Putamen (tissue), 1 donor: Measurements from ENCODE around the gene SUSD4.
"Not testable (repeated sequence)": the region's sequence is repeated elsewhere in the genome, so short reads cannot be mapped to it uniquely, and the experiment has no call there.

Experiments used
- DNase-seq: peaks from one replicate; pipeline ENCODE4 v3.0.0-alpha.2; 2016; ENCODE audit warnings: low spot score

The SUSD4 gene

DNA sequence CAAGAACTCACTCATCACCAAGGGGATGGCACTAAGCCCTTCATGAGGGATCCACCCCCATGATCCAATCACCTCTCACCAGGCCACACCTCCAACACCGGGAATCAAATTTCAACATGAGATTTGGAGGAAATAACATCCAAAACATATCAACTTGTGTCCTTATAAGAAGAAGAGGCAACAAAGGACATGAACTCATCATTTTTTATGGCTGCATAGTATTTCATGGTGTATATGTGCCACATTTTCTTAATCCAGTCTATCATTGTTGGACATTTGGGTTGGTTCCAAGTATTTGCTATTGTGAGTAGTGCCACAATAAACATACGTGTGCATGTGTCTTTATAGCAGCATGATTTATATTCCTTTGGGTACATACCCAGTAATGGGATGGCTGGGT is 112.6 kb downstream of the SUSD4 start:
- DNase-seq: not testable (repeated sequence)

DNA sequence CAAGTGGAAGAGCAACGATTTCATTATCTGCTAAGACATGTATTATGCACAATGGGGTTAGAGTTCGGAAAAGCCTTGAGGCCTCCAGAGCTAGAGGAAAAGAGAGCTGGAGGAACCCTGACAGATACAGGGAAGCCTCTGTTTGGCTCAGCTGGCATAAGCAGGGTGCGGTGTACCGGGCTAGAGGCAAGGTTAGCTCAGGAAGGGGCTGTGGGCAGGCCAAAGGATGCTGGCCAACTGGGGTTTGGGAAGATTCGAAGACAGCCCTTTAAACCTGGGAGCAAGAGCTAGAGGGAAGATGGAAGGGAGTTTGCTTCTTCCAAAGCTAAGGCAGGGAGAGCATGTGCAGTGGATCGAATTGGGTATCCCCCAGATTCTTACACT is 113.4 kb downstream of the SUSD4 start:
- no peak for DNase-seq

DNA sequence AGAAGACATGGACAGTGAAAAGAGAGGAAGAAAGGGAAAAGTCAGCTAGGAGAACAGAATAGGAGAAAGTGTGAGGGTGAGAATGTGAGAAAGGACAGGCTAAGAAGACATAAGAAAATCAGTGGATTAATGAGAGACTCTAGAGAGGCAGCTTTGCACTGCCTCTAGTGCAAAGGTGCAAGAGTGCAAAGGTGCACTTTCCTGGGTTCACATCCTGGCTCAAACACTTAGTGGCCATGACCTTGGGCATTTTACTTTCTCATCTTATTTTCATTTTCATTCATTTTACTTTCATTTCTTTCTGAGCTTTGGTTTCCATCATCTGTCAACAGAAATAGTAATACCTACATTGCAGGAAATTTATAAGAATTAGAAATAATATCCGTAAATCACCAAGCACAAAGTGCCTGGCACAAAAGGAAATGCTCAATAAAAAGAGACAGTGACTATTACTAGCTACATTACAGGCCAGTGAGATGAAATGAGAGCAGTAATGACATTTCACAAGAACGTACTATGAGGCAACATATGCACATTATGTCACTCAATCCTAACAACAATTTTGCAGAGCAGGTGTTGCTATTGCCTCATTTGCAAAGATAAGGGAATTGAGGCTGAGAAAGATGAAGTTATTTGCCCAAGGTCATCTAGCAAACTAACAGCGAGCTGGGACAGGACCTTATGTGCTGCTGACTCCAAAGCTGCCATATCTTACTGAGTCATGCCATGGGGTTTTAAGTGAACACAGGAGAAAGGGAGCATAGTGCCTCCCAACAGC is 113.9 kb downstream of the SUSD4 start:
- DNase-seq: no peak

DNA sequence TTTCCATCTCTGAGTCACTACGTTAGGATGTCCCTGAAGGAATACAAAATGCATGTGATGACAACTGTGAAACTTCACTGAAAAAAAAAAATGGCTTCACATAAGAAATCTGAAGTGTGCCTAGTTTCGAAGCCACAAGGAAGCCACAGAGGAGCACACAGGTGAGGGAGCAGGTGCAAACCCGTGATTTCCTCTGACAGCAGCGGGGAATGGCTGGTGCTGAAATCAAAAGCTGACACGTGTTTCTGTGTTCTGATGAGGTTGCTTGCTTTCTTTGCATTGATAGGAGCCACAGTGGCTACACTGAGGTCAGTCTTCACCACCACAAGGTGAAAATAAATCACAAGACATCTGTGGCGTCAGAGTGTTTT is 115.2 kb downstream of the SUSD4 start:
- no peak for DNase-seq

DNA sequence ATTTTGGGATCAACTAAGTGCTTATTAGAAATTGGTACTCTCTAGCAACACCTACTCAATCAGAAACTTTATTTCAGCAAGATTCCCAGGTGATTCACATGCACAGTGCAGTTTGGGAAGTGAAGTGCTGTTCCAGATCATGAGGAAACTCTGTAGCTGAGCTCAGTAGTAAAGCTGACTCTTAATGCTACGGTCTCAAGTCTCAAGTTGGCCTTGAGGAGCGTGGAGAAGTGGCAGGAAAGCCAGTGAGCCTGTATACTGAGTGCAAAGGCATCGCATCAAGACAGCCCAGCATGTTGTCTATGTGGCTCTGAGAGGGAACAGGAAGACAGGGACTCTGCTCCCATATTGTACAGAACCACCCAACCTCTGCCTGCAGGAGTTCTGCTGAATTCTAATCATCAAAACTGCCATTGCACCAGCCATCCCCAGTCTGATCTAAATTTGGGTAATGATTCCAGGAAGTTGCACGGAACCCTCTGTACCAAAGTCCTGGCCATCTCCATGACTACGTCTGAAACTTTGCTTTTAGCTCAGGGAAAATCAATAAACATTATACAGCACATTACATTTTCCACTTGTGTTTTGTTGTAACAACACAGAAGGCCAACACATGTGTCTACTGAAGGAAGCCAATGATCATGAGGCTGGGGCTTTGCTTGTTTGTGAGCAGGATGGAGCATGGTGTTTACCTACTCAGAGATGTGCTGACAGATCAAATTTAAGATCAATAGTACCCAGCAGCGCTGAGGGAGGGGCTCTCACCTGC is 115.8 kb downstream of the SUSD4 start:
- no peak for DNase-seq

DNA sequence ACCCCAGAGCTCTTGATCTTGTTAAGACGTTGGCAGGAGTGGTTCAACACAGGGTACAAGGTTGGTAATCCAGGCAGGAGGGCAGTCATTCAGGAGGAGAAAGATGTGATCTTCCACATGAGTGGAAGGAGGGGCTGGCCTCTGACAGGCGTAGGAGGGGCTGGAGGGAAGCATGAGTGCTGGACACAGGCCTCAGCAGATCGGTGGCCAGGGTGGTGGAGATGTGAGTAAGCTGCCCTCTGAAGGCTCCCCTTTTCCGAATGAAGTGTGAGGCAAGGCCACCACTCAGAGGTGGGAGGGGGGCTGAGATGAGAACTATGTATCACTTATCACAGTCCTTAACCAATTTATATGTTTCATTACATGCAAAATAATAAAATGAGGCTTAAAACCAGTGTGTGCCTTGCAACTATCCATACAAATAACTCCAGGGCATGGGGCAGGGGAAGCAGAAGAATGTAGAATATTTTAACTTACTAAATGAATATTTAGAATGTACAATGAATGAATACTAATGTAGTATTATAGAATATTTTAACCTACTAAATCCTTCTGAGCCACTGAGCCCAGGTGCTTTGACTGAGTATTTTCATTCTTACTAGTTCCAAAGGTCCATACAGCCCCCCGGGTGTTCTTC is 117.4 kb downstream of the SUSD4 start:
- no peak for DNase-seq

DNA sequence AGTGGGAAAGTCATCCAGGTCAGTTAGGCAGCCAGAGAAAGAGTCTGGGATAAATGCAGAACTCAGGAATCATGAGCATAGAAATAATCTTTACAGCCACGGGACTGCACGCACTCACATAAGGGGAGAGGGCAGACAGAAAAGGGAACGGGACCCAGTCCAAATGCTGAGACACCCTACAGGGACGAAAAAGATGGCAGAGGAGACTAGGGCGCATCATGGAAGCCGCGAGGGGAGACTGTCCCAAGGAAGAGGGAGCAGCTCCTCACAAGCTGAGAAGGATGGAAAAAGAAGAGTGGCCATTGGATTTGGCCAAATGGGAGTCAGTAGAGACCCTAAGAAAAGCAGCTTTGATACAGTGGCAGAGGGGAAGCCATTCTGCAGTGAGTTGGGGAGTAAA is 118.0 kb downstream of the SUSD4 start:
- DNase-seq: no peak

DNA sequence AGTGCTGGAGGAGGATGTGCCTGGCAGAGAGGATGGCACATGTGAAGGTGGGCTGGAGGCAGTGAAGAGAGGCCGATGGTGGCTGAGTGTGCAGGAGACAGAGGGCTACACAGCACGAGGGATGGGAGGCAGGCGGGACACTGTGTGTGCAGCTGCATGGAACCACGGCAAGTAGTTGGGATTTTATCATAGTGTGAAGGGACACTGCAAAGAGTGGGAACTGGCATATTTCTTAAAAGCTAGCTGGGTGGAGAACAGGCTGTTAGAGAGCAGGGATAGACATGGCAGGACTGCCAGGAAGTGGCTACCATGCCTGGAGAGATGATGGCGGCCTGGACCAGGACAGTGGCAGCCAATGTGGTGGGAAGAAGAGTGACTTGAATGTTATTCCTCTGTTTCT is 118.6 kb downstream of the SUSD4 start:
- no peak for DNase-seq

DNA sequence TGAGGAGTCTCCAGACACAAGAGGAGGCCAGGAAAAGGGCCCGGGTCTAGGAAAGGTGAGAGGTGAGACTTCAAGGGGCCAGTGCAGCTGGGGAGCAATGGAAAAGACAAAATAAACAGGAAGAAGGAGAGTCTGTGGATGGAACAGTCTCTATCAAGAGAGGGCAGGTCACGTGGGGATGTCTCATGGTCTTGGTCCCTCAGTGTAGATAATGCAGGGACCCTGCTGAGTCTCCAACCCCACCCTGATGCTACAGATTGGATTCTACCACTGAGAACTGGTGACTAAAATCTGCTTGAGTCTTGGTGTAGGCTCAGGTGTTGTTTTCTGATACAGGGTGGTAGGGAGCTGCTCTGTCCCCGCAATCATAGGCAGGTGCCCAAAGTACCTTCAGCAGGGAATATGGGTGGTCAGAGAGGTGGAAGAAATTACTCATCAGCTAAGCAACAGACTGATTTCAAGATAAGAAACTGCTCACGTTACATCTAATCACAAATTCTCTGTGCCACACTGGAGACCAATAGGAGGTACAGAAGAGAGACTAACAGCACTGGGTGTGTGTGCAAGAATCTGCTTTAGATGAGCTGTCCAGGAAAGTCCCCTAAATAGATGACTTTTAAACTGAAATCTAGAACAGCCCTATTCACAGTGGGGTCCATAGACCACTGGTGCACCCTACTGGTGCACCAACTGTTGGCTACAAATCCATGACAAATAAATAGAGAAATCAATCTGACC is 119.4 kb downstream of the SUSD4 start:
- no peak for DNase-seq

DNA sequence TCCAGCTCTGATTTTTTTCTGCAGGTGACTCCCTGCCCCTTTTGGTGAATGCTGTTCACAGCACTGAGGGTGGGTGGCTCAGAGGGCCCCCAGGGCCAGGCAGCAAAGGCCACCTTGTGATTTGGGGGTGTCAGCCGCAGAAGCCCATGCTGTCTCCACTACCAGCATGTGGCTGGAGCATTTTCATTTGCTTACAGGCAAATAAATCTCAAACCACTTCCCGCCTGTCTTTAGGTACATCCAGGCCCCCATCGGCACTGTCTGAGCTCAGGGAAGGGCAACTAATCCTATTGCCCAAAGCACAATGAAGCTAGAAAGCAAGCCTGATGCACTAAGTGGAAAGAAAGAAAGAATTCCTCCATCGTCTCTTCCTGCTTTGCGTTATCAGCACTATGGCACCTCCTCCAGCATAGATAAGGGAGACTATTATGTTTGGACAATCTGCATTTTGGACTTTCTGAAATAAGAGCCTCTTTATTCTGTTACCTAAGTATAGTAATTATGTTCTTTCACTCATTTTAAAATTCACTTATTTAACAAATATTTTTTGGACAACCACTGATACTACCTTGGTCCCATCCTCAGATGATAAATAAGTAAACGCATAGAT is 120.4 kb downstream of the SUSD4 start:
- no peak for DNase-seq

DNA sequence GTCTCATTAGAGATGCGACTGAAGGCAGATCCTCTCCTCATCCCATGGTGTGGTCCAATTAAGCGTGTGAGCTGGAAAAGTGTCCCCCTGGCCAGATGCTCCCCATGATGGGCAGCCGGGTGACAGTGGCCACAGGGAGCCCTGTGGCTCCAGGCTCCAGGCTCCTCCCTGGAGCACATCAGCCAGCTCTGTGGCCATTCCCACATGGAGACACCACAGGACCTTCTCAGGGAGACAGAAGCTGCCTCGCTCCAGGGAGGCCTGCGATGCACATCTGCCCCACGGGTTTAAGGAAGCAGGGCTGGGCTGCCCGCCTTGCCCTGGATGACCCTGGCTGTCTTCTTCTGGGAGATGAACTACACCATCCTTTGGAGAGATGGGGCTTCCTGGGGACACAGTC is 121.0 kb downstream of the SUSD4 start:
- no peak for DNase-seq

DNA sequence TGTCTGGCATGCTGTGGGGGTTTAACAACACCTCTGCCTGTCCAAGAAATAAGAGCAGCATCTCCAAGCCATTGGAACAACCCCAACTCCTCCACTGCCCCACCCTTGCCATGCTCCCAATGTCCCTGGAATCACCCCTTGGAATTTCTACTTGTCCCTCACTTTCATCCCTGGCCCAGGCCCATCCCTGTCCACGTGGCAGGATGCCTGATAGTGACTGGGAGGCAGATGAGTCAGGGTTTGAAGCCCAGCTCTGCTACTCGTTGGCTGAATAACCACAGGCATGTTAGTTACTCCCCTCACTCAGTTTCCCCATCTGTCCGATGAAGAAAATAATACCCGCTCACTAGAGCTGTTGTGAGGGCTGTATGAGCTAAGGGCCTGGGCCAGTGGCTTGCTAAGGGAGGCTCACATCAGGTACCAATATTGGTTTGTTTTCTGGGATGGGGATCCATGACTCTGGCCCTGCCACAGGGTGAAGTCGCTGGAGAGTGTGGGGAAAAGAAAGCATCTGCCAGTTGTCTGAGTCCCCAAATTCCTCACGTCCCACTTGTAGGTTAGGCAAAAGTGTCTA is 121.5 kb downstream of the SUSD4 start:
- DNase-seq: no peak

DNA sequence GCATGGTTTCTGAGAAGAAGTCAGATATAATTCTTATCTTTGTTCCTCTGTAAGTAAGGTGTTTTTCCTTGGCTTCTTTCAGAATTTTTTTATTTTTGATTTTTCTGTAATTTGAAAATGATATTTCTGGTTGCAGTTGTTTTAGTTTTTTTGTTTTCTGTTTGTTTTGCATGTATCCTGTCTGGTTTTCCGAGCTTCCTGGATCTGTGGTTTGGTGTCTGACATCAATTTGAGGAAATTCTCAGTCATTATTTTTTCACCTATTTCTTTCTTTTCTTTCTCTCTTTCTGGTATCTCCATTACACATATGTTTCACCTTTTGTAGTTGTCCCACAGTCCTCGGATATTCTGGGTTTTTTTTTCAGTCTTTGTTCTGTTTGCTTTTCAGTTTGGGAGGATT is 123.9 kb downstream of the SUSD4 start:
- no peak for DNase-seq

DNA sequence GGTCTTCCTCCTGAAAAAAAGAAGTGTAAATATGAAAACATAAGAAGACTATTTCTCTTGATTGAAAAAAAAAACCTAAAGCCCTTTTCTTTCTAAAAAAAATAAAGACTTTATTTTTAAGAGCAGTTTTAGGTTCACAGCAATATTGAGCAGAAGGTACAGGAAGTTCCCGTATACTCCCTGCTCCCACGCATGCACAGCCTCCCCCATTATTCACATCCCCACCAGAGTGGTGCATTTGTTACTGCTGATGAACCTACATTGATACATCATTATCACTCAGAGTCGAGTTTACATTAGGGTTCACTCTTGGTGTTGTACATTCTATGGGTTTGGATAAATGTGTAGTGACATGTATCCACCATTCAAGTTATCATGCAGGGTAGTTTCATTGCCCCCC is 128.9 kb downstream of the SUSD4 start:
- DNase-seq: peak; percentile 47

DNA sequence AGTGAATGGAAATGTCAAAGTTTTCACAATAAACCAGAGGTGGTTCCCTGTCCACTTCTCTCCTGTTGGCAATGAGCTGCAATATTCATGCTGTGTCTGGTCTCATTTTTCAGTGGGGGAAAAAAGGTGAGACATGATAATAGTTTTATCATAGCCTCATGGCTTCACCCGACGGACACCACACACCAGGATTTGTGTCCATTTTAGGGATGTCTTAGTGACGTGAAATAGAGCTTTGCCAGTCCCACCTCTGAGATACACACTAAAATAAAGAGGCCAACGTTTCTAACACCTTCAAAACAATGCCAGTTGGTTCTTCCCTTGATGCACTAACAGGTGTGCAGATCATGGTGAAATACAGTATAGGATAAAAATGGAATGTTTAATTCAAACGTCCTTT is 129.4 kb downstream of the SUSD4 start:
- DNase-seq: no peak

DNA sequence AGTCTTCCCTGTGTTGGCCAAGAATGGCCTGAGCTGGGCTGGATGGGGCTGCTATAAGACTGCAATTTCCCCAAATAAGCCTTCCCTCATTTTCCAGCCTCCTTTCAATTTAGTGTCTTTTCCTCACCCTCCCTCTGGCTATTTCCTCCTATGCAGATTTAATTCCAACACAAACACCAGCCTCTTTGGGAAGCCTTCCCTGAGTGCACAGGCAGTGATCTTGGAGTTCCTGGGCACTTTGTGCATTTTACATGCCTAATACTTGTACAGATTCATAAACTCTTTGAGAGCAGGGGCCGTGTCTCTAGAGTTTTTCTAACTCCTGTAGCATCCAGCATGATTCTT is 129.8 kb downstream of the SUSD4 start:
- no peak for DNase-seq

DNA sequence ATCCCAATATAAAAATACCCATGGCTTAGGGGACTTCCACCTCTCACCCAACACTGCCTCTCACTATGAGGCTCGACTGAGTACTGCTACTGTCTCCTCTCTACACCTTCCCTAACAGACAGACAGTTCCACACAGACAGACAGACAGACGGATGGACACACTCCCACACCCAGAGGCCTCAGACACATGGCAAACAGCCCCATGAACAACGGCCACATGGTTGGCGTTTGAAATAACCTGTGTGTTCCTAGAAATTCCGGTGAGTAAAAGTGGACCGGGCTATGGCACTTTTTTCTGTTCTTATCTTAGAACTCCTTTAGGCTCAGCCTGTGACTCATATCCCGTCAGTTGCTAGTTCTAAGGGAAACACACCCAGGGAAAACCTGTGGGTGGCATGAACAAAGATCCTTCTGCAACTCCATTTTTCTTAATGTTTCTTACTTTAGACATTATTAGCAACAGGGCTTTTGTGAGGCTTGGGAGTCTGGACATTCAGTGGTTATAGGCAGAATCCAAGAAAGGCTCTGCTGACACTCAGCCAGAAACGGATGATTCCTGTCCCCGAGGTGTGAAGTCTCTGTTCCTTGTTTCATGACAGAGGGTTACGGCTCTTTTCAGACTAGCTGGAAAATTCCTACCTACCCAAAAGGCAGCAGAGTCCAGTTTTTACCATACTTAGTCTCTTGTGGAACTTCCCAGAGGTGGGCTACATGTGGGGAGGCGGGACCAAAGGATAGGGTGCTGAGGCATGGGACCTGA is 130.4 kb downstream of the SUSD4 start:
- peak; percentile 67 for DNase-seq

DNA sequence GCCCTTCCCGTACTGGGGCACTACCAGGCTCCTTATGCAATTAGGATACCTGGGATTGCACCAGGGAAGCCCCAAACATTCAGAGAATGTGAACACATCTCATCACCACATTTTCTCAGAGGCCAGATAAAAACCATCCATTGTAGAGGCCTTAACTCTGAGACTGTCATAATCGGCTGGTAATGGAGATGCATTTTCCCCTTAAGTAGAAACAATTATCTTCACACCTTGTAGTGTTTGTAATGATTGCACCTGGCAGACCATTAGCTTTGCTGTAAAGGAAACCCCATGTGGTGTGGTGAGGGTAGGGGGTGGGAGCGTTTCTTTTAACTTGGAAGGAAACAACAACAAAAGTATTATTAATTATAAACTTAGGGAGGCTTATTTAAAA is 131.0 kb downstream of the SUSD4 start:
- DNase-seq: no peak

DNA sequence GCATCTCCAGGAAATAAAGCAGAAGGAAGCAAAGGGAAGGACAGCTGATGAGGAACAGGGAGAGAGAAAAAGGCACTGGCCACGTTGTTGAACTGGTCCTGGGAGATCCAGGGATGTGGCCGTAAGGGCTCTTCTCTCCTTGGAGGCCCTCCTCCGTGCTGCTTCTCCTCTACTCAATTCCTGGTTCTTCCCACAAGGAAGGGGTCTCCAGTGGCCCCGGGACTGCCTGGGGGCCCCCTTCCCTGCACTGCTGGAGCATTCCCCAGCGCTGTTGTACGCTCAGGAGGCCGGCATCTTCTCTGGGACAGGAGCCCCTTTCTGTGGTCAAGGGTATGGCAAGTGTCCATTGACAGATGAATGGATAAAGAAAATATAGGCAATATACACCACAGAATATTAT is 132.4 kb downstream of the SUSD4 start:
- no peak for DNase-seq

DNA sequence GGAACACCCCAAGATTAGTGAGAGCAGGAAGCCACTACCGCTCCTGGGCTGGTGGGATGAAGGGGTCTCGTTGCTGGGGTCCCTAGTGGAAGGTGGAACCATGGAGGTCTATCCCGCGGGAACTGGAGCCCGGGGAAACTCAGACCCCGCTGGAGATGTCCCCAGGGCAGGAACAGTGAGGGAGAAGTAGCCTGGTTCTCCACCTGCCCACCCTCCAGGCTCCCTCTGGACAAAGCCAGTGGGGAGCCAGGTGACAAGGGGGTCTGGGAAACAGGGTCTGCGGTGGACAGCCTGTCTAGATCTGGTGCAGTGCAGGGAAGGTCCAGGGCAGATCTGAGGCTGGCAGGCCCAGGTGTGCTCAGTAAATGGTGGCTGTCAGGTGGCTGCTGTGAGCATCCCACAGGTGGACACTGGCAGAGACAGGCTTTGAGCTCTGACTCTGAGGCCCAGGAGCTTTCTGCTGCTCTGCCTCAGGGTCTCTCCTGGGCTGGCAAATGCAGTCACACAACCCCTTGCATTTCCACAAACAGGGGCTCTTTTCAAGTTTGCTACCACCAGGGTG is 132.9 kb downstream of the SUSD4 start:
- DNase-seq: no peak
